CD4-positive, alpha-beta T cell (primary cell): ENCODE data around the gene PLXNA1. TPM values are rescaled to one million over a fixed set of nuclear protein-coding genes. Genes with fewer than 3 reads are reported as not detected.

Experiments
- ATAC-seq: fragments of 200-7000 bp; cut with Tn5 transposase; one replicate; pipeline ENCODE4 v1.10.0; 2022; ENCODE audit warnings: mild to moderate bottlenecking; ENCODE audit not compliant: poor library complexity
- CTCF ChIA-PET: fragments of 350-600 bp; sonication (Branson Sonifier 250); formaldehyde crosslinking; loops from one replicate; lab custom pipeline; 2021; ENCODE audit warnings: antibody characterized with exemption, inconsistent platforms; lab: Charles Lee
- POLR2A ChIA-PET: fragments of 350-600 bp; sonication (Branson Sonifier 250); formaldehyde crosslinking; loops from one replicate; lab custom pipeline; 2021; ENCODE audit warnings: antibody characterized with exemption, inconsistent platforms; lab: Charles Lee
- DNase-seq, 14 experiments: peaks; one replicate each; pipeline ENCODE4 v3.0.0-alpha.2; 2013 to 2020; ENCODE audit warnings: mixed read lengths in 2 of 14
- H3K27ac ChIP-seq, 2 donors: one replicate each; pipeline versions ENCODE4 v1.5.1 to v1.7.0; 2013; ENCODE audit warnings: low read length in 2 of 2, low read depth in 1 of 2, mild to moderate bottlenecking in 1 of 2
- H3K27me3 ChIP-seq, 2 experiments: 1 replicate in 1 of 2; 2 replicates in 1 of 2; pipeline versions ENCODE4 v1.6.1 to v1.7.0; 2013; ENCODE audit warnings: low read length in 2 of 2, control low read depth in 1 of 2, mild to moderate bottlenecking in 1 of 2, moderate library complexity in 1 of 2; ENCODE audit not compliant: insufficient read depth in 2 of 2, control insufficient read depth in 1 of 2
- H3K36me3 ChIP-seq: one replicate; pipeline ENCODE4 v1.6.1; 2013; ENCODE audit warnings: low read length, control low read depth; ENCODE audit not compliant: insufficient read depth
- H3K4me1 ChIP-seq: one replicate; pipeline ENCODE4 v1.6.1; 2013; ENCODE audit warnings: low read length, control low read depth; ENCODE audit not compliant: insufficient read depth
- H3K4me3 ChIP-seq: one replicate; pipeline ENCODE4 v1.5.1; 2013; ENCODE audit warnings: mild to moderate bottlenecking, low read length, moderate library complexity
- H3K9me3 ChIP-seq, 2 experiments: 1 replicate in 1 of 2; 2 replicates in 1 of 2; pipeline versions ENCODE4 v1.6.1 to v1.7.0; 2013; ENCODE audit warnings: low read length in 2 of 2, mild to moderate bottlenecking in 2 of 2, control low read depth in 1 of 2, moderate library complexity in 1 of 2; ENCODE audit not compliant: control insufficient read depth in 1 of 2, insufficient read depth in 1 of 2
- H3K27ac Mint-ChIP-seq: one replicate; pipeline ENCODE4 v1.8.0; 2020; ENCODE audit warnings: mixed read lengths
- H3K27me3 Mint-ChIP-seq: one replicate; pipeline ENCODE4 v1.8.0; 2021; ENCODE audit warnings: mixed read lengths
- H3K36me3 Mint-ChIP-seq: one replicate; pipeline ENCODE4 v1.8.0; 2021; ENCODE audit warnings: low read depth, mixed read lengths
- H3K4me1 Mint-ChIP-seq: one replicate; pipeline ENCODE4 v1.8.0; 2021; ENCODE audit warnings: low read depth, mixed read lengths
- H3K4me3 Mint-ChIP-seq: one replicate; pipeline ENCODE4 v1.8.0; 2020; ENCODE audit warnings: mild to moderate bottlenecking, mixed read lengths
- H3K9me3 Mint-ChIP-seq: one replicate; pipeline ENCODE4 v1.8.0; 2020; ENCODE audit warnings: mixed read lengths
- intact Hi-C, 2 experiments: fragments of 100-400 bp; cut with DNase I in 1 of 2; cut with micrococcal nuclease in 1 of 2; formaldehyde crosslinking; loops; one replicate each; pipeline versions ENCODE4 v1.15.1 to v1.9.0; 2023 to 2025; cut with DNase I, micrococcal nuclease
- total RNA-seq, 174 experiments: library from RNA in 2 of 174; stranded (reverse) in 2 of 174; gene quantifications; one replicate each; pipeline ENCODE4 v1.2.3 and lab custom pipeline; 2021 to 2026
- TF ChIP-seq, protein P1 (sequence below): fragments of 200-600 bp; IDR thresholded peaks from one replicate; pipeline ENCODE4 v1.8.0; 2022; ENCODE audit warnings: antibody characterized with exemption, mild to moderate bottlenecking

The PLXNA1 gene
- total RNA-seq, 2 experiments from 2014 or later = 9.8 to 10.6 TPM

DNA sequence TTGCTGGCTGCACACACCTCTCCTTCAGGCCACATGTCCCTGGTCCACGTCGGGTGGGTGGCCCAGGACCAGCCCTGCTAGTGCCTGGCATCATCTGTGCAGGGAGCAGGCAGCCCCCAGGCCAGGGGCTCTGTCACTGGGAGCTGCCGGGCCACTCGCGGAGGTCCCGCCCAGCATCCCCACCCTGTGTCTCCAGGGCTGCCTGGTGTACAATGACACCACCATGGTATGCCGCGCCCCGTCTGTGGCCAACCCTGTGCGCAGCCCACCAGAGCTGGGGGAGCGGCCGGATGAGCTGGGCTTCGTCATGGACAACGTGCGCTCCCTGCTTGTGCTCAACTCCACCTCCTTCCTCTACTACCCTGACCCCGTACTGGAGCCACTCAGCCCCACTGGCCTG is 34.3 kb downstream of the PLXNA1 start:
- H3K27ac Mint-ChIP-seq = no peak overlapping the region
- POLR2A ChIA-PET = no interaction called here
- H3K27me3 Mint-ChIP-seq = no peaks in the 10 kb centered on the region
- intact Hi-C loops = no loop called here
- Histone ChIP-seq H3K4me1 (no peaks in the 10 kb centered on the region), H3K4me3 (no peak overlapping the region), H3K27me3 (no peaks in the 10 kb centered on the region), H3K36me3 (peaks cover 26% of the 10 kb centered on the region), H3K27ac (no peak overlapping the region), H3K9me3 (no peaks in the 10 kb centered on the region)
- no peaks in the 10 kb centered on the region for H3K4me1 Mint-ChIP-seq
- TF ChIP-seq, protein P1, sequence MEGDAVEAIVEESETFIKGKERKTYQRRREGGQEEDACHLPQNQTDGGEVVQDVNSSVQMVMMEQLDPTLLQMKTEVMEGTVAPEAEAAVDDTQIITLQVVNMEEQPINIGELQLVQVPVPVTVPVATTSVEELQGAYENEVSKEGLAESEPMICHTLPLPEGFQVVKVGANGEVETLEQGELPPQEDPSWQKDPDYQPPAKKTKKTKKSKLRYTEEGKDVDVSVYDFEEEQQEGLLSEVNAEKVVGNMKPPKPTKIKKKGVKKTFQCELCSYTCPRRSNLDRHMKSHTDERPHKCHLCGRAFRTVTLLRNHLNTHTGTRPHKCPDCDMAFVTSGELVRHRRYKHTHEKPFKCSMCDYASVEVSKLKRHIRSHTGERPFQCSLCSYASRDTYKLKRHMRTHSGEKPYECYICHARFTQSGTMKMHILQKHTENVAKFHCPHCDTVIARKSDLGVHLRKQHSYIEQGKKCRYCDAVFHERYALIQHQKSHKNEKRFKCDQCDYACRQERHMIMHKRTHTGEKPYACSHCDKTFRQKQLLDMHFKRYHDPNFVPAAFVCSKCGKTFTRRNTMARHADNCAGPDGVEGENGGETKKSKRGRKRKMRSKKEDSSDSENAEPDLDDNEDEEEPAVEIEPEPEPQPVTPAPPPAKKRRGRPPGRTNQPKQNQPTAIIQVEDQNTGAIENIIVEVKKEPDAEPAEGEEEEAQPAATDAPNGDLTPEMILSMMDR = no peak
- CTCF ChIA-PET = no interaction called here
- H3K36me3 Mint-ChIP-seq = peaks cover 34% of the 10 kb centered on the region
- no peak overlapping the region for H3K4me3 Mint-ChIP-seq
- no peaks in the 10 kb centered on the region for H3K9me3 Mint-ChIP-seq
- DNase-seq (no peak), ATAC-seq (no peak)

DNA sequence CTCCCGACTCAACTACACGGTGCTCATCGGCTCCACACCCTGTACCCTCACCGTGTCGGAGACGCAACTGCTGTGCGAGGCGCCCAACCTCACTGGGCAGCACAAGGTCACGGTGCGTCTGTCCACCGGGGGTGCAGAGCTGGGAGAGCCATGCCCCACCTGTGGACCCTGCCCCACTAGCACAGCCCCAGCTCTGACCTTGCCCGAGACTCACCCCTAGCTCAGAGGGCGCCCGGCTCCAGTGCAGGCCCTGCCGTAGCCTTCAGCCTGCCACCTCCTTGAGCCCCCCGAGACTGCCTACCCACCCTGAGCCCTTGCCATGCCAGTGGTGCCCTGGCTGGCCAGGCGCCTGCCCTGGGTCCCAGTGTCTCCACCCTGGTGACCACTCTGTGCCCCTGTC is 34.9 kb downstream of the PLXNA1 start:
- Mint-ChIP-seq H3K27ac (no peak overlapping the region), H3K36me3 (peaks cover 34% of the 10 kb centered on the region), H3K4me3 (no peak overlapping the region), H3K9me3 (no peaks in the 10 kb centered on the region), H3K27me3 (no peaks in the 10 kb centered on the region), H3K4me1 (no peaks in the 10 kb centered on the region)
- TF ChIP-seq, protein P1 = no peak
- Histone ChIP-seq H3K4me1 (no peaks in the 10 kb centered on the region), H3K36me3 (peaks cover 23% of the 10 kb centered on the region), H3K27me3 (no peaks in the 10 kb centered on the region), H3K27ac (no peak overlapping the region), H3K9me3 (no peaks in the 10 kb centered on the region), H3K4me3 (no peak overlapping the region)
- intact Hi-C loops = no loop called here
- ChIA-PET POLR2A (no interaction called here), CTCF (no interaction called here)
- no peak for DNase-seq
- no peak for ATAC-seq

DNA sequence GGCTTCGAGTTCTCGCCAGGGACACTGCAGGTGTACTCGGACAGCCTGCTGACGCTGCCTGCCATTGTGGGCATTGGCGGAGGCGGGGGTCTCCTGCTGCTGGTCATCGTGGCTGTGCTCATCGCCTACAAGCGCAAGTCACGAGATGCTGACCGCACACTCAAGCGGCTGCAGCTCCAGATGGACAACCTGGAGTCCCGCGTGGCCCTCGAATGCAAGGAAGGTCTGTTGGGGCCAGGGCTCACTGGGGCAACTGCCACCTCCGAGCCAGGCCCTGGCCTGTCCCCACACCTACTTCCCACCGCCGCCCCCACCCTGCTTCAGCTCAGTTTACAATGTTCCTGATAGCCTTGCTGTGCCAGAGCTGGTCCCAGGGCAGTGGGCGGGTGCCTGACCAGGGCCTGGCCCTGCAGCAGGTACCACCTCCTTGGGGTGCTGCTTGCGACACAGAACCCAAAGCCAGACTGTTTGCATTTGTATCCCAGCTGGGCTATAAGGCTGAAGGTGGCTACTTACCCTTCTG is 35.5 kb downstream of the PLXNA1 start:
- no peaks in the 10 kb centered on the region for H3K9me3 ChIP-seq
- Mint-ChIP-seq H3K27ac (no peak overlapping the region), H3K4me1 (no peaks in the 10 kb centered on the region), H3K27me3 (no peaks in the 10 kb centered on the region), H3K9me3 (no peaks in the 10 kb centered on the region), H3K36me3 (peaks cover 31% of the 10 kb centered on the region), H3K4me3 (no peak overlapping the region)
- ATAC-seq (no peak), DNase-seq (no peak)
- no peak overlapping the region for H3K4me3 ChIP-seq
- no peaks in the 10 kb centered on the region for H3K27me3 ChIP-seq
- ChIA-PET CTCF (no interaction called here), POLR2A (no interaction called here)
- H3K27ac ChIP-seq = no peak overlapping the region
- peaks cover 23% of the 10 kb centered on the region for H3K36me3 ChIP-seq
- H3K4me1 ChIP-seq = no peaks in the 10 kb centered on the region
- TF ChIP-seq, protein P1 = no peak
- intact Hi-C loops = no loop called here
